Chondrocyte (in vitro differentiated cells): ENCODE measurements around the gene MAP4K2. TPM values are rescaled to one million over a fixed set of nuclear protein-coding genes. Genes with fewer than 3 reads are reported as not detected.

Experiments used
- DNase-seq: peaks from one replicate; pipeline ENCODE4 v3.0.0; 2021; ENCODE audit warnings: mixed read lengths, low spot score
- H3K27ac Mint-ChIP-seq: one replicate; pipeline ENCODE4 v1.8.0; 2021; ENCODE audit warnings: mild to moderate bottlenecking, moderate library complexity, mixed read lengths; ENCODE audit not compliant: unreplicated experiment
- H3K27me3 Mint-ChIP-seq: 2 replicates; pipeline ENCODE4 v1.8.0; 2021; ENCODE audit warnings: low read depth, mixed read lengths
- H3K36me3 Mint-ChIP-seq: 2 replicates; pipeline ENCODE4 v1.8.0; 2021; ENCODE audit warnings: low read depth, mixed read lengths
- H3K4me1 Mint-ChIP-seq: 2 replicates; pipeline ENCODE4 v1.8.0; 2021; ENCODE audit warnings: low read depth, mild to moderate bottlenecking, mixed read lengths
- H3K4me3 Mint-ChIP-seq: one replicate; pipeline ENCODE4 v1.8.0; 2021; ENCODE audit warnings: mild to moderate bottlenecking, moderate library complexity, mixed read lengths; ENCODE audit not compliant: unreplicated experiment
- H3K9me3 Mint-ChIP-seq: 2 replicates; pipeline ENCODE4 v1.8.0; 2021; ENCODE audit warnings: low read depth, mixed read lengths
- CTCF ChIP-seq: fragments of 200-600 bp; sonication (generic); IDR thresholded peaks from 2 replicates; pipeline ENCODE4 v1.5.0; 2021; ENCODE audit warnings: antibody characterized with exemption, mild to moderate bottlenecking, moderate library complexity
- total RNA-seq: library from RNA; stranded (reverse); gene quantifications from 3 replicates; pipeline ENCODE4 v1.2.1, GENCODE V29; 2021

Gene MAP4K2
- total RNA-seq, 1 donor from 2014 or later = 13.4 TPM

DNA sequence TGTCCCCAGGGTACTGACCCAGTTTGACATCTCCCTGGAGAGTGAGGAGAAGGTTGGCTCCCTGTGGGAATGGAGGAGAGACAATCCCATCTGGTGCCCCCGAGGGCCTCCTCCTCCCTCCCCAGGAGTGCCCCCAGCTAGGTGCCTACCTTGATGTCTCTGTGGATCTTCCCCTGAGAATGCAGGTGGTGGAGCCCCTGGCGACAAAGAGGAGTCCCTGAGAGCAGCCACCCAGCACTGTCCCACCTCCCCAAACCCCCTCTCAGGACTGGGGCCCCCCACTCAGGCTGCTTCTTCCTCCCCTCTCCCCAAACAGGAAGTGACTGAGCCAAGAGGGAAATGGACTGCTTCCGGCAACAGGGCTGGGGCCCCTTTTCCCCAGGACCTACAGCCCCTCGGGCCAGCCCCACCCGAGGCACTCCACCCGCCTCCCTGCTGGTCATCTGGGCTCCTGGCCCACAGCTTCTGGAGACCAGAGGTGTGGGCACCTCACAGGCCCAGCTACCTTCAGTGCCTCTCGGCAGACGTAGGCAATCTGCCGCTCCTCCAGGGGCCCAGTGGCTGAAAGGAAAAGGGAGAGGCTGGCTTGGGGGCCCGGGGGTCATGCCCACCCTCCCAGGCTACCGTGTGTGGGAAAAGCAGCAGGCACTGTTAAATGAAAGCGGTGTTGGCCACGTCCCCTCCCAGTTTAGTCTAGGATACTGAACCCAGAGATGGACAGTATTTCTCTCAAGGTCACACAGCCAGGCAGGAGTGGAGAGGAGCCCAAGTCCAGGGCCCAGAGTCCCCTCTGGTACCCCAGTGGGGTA lies 1.2 kb downstream of the MAP4K2 start:
- no peak for DNase-seq
- no peaks in the 10 kb centered on the region for H3K27me3 Mint-ChIP-seq
- H3K27ac Mint-ChIP-seq = peak overlapping the region; percentile 32

GRCh38 chr11:64801158-64801464 lies 1.9 kb downstream of the MAP4K2 start:
- peaks cover 13% of the 10 kb centered on the region for H3K4me1 Mint-ChIP-seq
- peaks cover 6% of the 10 kb centered on the region for H3K36me3 Mint-ChIP-seq
- H3K27ac Mint-ChIP-seq = no peak overlapping the region
- no peak for DNase-seq
- H3K9me3 Mint-ChIP-seq = no peaks in the 10 kb centered on the region
- no peak for TF ChIP-seq CTCF
- H3K4me3 Mint-ChIP-seq = no peak overlapping the region
- no peaks in the 10 kb centered on the region for H3K27me3 Mint-ChIP-seq

More for the DNA sequence above, 1.2 kb downstream of the MAP4K2 start:
- H3K9me3 Mint-ChIP-seq = no peaks in the 10 kb centered on the region
- TF ChIP-seq CTCF = no peak
- peaks cover 13% of the 10 kb centered on the region for H3K4me1 Mint-ChIP-seq
- H3K4me3 Mint-ChIP-seq = peak overlapping the region; percentile 61
- H3K36me3 Mint-ChIP-seq = peaks cover 8% of the 10 kb centered on the region

DNA sequence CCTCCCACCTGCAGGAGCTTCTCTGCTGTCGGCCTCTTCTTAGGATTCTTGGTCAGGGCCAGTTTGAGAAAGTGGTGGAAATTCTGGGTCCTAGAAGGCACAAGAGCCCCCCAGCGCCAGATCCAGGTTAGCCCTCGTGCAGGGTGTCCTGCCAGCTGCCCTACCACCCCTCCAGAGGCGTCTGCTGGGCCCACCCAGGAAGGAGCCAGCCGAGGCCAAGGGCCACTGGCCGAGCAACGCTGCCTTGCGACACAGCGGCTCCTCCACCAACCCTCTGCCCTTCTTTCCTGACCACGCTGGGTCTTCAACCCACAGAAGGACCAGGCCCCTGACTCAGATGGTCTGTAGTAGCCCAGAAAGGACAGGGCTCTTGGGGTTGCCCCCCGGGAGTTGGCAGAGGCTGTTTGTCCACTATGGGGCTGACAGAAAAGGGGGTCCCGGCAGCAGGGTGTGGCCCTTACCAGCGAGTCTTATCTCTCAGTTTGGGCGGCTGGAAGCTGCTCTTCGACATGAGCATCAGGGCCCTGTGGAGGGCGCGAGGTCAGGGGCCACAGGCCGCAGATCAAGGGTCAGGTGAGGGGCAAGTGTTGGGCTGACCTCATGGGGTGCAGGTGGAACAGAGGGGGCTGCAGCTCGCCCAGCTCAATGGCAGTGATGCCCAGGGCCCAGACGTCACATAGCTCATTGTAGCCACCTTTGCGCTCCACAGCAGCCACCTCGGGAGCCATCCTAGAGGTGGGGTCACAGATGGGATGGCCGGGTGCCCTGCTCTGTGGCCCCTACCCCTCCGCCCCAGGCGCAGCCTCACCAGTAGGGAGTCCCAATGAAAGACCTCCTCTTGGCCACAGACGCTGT lies 2.5 kb downstream of the MAP4K2 start:
- Mint-ChIP-seq H3K36me3 (peaks cover 2% of the 10 kb centered on the region), H3K9me3 (no peaks in the 10 kb centered on the region), H3K4me1 (peaks cover 13% of the 10 kb centered on the region), H3K27me3 (no peaks in the 10 kb centered on the region), H3K4me3 (no peak overlapping the region), H3K27ac (no peak overlapping the region)
- DNase-seq = no peak
- TF ChIP-seq CTCF = no peak

DNA sequence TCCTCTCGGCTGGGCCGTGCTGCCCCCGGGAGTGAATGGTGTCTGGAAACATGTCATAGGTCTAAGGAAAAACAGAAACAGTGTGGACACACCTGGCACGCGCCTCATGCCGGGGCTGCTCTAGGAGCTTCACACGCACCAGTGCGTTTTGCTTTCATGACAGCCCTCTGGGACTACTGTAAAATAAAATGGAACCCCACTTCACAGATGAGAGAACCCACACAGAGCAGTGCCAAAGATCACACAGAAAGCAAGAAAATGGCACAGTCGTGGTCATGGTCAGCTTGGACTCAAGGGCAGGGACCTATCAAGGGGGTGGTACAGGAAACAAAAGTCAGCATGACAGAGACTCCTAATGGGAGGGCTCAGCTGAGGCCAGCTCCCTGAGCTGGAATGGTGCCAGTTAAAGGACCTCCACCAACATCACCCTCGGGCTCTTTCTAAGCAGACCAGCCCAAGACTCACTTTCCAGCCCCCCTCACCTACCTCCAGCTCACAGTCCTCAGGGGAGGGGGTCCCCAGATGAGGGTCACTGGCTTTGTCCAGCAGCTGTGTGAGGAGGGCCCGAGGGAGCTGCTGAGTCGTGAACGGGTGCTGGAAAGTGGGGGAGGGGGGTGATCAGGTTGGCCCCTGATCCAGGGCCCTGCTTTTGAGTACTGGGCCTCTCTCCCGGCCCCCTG lies 3.3 kb downstream of the MAP4K2 start:
- no peak overlapping the region for H3K4me3 Mint-ChIP-seq
- peaks cover 2% of the 10 kb centered on the region for H3K36me3 Mint-ChIP-seq
- no peak overlapping the region for H3K27ac Mint-ChIP-seq
- H3K4me1 Mint-ChIP-seq = peaks cover 13% of the 10 kb centered on the region
- no peak for TF ChIP-seq CTCF
- peak; percentile 77 for DNase-seq
- no peaks in the 10 kb centered on the region for H3K9me3 Mint-ChIP-seq
- no peaks in the 10 kb centered on the region for H3K27me3 Mint-ChIP-seq

DNA sequence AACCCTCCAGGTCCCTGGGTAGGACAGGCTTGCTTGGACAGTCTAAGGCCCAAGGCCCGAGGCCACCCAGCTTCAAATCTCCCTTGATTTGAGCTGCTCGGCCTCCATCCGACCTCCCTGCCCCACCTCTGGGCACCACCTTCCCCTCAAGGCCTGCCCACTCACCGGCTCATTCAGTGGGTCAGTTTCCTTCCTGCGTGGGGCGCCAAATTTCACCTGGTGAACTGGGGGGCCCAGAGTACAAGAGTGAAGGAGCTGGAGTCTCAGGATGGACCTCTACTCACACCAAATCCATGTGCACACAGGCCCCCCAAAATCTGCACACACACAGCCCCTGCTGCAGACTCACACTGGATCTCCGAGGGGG lies 3.8 kb downstream of the MAP4K2 start:
- H3K4me1 Mint-ChIP-seq = peaks cover 13% of the 10 kb centered on the region
- no peaks in the 10 kb centered on the region for H3K9me3 Mint-ChIP-seq
- H3K27ac Mint-ChIP-seq = no peak overlapping the region
- H3K4me3 Mint-ChIP-seq = no peak overlapping the region
- no peaks in the 10 kb centered on the region for H3K27me3 Mint-ChIP-seq
- DNase-seq = peak; percentile 84
- no peak for TF ChIP-seq CTCF
- peaks cover 2% of the 10 kb centered on the region for H3K36me3 Mint-ChIP-seq
